Measurements from ENCODE around the gene ANKRD55. TPM values are rescaled to one million over a fixed set of nuclear protein-coding genes. Genes with fewer than 3 reads are reported as not detected.

The ANKRD55 gene
- total and polyA plus RNA-seq, 2 donors (not counting 3 experiments of a cell fraction or from before 2014, with no cell fraction given), result 1.4 to 2.1 TPM

DNA sequence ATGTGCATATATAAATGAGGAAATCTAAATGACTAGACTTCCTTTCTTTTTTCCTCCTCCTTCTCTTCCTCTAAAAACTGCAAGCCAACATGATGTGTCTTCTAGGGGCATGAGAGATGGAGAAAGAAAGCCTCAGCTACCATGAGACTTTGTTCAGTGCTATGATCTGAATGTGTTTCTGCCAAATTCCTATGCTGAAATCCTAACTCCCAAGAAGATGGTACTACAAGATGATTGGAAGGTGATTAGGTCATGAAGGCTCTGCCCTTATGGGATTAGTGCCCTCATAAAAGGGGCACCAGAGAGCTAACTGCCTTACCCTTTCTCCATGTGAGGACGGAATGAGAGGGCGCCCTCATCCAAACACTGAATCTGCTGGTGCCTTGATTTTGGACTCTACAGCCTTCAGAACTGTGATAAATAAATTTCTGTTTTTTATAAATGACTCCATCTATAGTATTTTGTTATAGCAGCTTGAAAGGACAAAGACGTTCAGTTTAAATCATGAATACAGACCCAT, 166.1 kb downstream of the ANKRD55 start:
- Histone ChIP-seq H3K4me2 (ENCODE audit: insufficient read depth, low read length) (no peak overlapping the region), H3K27ac (ENCODE audit: insufficient read depth, low read depth, low read length) (no peak overlapping the region), H4K20me1 (replicated peaks; ENCODE audit: control insufficient read depth, extremely low read depth, insufficient read depth, low read length) (no peaks in the 10 kb centered on the region), H3K27me3 (ENCODE audit: control insufficient read depth in 2 of 2, insufficient read depth in 2 of 2, low read length in 2 of 2) (no peaks in the 10 kb centered on the region), H3K9me1 (replicated peaks; ENCODE audit: control insufficient read depth, extremely low read depth, insufficient read depth, low read length) (no peaks in the 10 kb centered on the region), H3K9ac (replicated peaks; ENCODE audit: extremely low read depth, insufficient read depth, low read length) (no peak overlapping the region), H3K9me3 (replicated peaks; ENCODE audit: control insufficient read depth, insufficient read depth, low read length) (no peaks in the 10 kb centered on the region), H3K36me3 (ENCODE audit: control insufficient read depth in 2 of 2, extremely low read depth in 1 of 2, insufficient read depth in 2 of 2, low read length in 2 of 2) (no peaks in the 10 kb centered on the region), H3K4me1 (ENCODE audit: control insufficient read depth, extremely low read depth, insufficient read depth, low read length) (peaks cover 22% of the 10 kb centered on the region), H2AFZ (ENCODE audit: low read depth, low read length) (peak overlapping the region; percentile 59), H3K4me3 (replicated peaks in 1 of 3; ENCODE audit: insufficient read depth in 1 of 3, low read depth in 1 of 3, low read length in 3 of 3) (no peak overlapping the region), H3K79me2 (ENCODE audit: control insufficient read depth, insufficient read depth, low read length) (no peaks in the 10 kb centered on the region)
- POLR2A ChIA-PET, result no interaction called here
- no peak for DNase-seq (ENCODE audit: low read depth, low spot score)
- no peak for FAIRE-seq
- dilution Hi-C loops (cut with MboI; ENCODE audit: extremely low pct_ligation_motif_present, low sequenced_read_pairs) (no loop called here), intact Hi-C loops (cut with micrococcal nuclease) (no loop called here)
- no TSS peak for BruUV-seq (replicated peaks)
- TF ChIP-seq, protein P1, sequence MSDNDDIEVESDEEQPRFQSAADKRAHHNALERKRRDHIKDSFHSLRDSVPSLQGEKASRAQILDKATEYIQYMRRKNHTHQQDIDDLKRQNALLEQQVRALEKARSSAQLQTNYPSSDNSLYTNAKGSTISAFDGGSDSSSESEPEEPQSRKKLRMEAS (IDR thresholded peaks at IDR 0.05; ENCODE audit: insufficient read depth, insufficient read length), result no peak
- TF ChIP-seq, protein P2, sequence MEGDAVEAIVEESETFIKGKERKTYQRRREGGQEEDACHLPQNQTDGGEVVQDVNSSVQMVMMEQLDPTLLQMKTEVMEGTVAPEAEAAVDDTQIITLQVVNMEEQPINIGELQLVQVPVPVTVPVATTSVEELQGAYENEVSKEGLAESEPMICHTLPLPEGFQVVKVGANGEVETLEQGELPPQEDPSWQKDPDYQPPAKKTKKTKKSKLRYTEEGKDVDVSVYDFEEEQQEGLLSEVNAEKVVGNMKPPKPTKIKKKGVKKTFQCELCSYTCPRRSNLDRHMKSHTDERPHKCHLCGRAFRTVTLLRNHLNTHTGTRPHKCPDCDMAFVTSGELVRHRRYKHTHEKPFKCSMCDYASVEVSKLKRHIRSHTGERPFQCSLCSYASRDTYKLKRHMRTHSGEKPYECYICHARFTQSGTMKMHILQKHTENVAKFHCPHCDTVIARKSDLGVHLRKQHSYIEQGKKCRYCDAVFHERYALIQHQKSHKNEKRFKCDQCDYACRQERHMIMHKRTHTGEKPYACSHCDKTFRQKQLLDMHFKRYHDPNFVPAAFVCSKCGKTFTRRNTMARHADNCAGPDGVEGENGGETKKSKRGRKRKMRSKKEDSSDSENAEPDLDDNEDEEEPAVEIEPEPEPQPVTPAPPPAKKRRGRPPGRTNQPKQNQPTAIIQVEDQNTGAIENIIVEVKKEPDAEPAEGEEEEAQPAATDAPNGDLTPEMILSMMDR (IDR thresholded peaks at IDR 0.05; ENCODE audit: extremely low read depth in 1 of 2, insufficient read depth in 1 of 2, low read depth in 1 of 2, low read length in 2 of 2), result no peak
- TF ChIP-seq POLR2A (IDR thresholded peaks at IDR 0.05; ENCODE audit: low read depth, low read length), result no peak
- TF ChIP-seq POLR2AphosphoS5 (IDR thresholded peaks at IDR 0.05; ENCODE audit: insufficient read depth, low read depth, low read length), result no peak
- no peak for TF ChIP-seq EZH2 (IDR thresholded peaks at IDR 0.05; ENCODE audit: borderline replicate concordance, low read depth, low read length, severe bottlenecking)
- TF ChIP-seq FOS (IDR thresholded peaks at IDR 0.05; ENCODE audit: borderline replicate concordance, insufficient read depth, low read length), result no peak
- TF ChIP-seq JUN (IDR thresholded peaks at IDR 0.05; ENCODE audit: borderline replicate concordance, insufficient read depth, insufficient read length, low read depth), result no peak
- no peak for TF ChIP-seq MYC (IDR thresholded peaks at IDR 0.05; ENCODE audit: low read depth, low read length)
- no peak for TF ChIP-seq GATA2 (IDR thresholded peaks at IDR 0.05; ENCODE audit: insufficient read depth, insufficient read length, low read depth, low read length)
- CTCF ChIA-PET, result interaction anchor here (1.1 to 1.7 kb wide), 2 partner anchors 17 to 19 kb away, joined by 3 to 4 read pairs; no protein-coding TSS in a partner anchor

All from endothelial cell of umbilical vein (primary cell).